NCI-H2029 (cell line): ENCODE data around the gene GPANK1.

Source experiments
- DNase-seq: peaks from one replicate; lab custom pipeline; 2025; lab: John Stamatoyannopoulos, UW

Gene GPANK1

GRCh38 chr6:31639449-31639861 lies 25.3 kb downstream of the GPANK1 start:
- DNase-seq, result no peak

DNA sequence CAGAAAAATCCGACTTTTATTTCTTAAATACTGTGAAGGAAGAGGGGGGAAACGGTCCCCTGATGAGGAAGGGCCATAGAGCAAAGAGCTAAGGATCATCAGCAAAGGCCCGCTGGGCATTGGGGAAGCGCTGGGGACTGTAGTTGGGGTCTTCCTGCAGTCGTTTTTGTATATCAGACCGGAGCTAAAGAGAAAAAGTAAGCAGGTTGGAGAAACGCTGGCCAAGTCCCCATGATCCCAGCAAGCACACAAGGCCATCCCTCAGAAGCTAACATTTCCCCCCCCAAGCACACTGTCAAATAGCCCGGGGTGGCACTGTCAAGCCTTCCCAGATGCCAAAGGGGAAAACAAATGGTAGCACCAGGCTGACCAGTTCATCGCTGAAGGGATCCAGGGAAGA lies 25.8 kb downstream of the GPANK1 start:
- DNase-seq, result no peak

GRCh38 chr6:31636698-31637596 lies 27.9 kb downstream of the GPANK1 start:
- DNase-seq, result no peak

DNA sequence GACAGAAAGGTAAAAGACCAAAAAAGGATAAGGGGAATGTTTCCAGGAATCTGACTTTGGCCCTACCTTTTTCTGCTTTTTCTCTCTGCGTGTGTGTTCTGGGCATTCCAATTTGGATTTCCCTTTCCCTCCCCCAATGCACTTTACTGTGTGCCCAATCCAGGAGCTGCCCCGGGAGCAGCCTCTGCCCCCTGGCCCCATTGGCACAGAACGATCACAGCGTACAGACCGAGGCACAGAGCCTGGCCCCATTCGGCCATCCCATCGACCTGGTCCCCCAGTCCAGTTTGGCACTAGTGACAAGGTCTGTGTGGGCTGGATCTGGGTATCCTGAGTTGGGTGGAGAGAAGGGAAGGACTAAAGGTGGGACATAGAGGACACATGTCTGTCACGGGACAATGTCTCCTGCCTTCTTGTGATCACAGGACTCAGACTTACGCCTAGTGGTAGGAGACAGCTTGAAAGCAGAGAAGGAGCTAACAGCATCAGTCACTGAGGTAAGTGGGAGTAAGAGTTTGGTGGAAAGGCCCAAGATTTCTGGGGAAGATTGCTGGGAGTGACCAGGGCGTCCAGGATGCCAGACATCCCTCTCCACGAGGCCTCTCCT lies 29.7 kb downstream of the GPANK1 start:
- no peak for DNase-seq

DNA sequence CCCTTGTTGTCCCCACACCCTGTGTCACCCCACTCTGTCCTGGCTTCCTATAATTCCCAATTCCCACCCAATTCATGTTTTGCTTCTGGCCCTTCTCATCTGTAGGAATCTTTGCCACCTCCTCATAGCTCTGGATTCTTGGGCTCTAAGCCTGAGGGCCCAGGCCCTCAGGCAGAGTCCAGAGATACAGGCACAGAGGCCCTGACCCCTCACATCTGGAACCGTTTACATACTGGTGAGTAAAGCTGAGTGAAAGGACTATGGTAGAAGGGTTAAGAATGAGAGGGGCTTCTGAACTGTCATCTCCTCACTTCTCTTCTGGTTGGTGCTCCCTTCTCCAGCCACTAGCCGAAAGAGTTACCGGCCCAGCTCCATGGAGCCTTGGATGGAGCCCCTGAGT lies 30.7 kb downstream of the GPANK1 start:
- DNase-seq, result no peak

DNA sequence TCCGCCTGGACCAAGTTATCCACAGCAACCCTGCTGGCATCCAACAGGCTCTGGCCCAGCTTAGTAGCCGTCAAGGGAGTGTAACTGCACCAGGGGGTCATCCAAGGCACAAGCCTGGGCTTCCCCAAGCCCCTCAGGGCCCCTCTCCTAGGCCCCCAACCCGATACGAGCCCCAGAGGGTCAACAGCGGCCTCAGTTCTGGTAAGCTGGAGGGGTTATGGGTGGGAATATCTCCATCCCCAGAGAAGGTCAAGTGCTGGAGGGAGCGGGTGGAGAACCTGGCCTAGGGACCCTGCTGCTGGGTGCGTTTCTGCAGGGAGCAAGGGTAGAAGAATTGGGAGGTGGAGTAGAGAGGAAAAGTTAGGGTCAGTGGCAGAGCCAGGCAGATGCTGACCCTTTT lies 31.4 kb downstream of the GPANK1 start:
- DNase-seq, result no peak

- DNase-seq, result no peak
Observed at GRCh38 chr6:31632279-31632946, 32.4 kb downstream of the GPANK1 start.

DNA sequence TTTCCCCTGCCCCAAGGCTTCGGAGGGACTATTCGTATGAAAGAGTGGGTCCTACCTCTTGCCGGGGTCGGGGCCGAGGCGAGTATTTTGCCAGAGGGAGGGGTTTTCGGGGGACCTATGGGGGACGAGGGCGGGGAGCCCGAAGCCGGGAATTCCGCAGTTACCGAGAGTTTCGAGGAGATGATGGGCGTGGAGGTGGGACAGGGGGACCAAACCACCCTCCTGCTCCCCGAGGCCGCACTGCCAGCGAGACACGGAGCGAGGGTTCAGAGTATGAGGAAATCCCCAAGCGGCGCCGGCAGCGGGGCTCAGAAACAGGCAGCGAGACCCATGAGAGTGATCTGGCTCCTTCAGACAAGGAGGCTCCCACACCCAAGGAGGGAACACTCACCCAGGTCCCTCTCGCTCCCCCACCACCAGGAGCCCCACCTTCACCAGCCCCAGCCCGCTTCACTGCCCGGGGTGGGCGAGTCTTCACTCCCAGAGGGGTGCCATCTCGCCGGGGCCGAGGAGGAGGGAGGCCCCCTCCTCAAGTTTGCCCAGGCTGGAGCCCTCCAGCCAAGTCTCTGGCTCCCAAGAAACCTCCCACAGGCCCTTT lies 33.0 kb downstream of the GPANK1 start:
- DNase-seq, result no peak

GRCh38 chr6:31631209-31631608 lies 33.6 kb downstream of the GPANK1 start:
- DNase-seq, result no peak

GRCh38 chr6:31630177-31630934 lies 34.4 kb downstream of the GPANK1 start:
- DNase-seq, result no peak

- DNase-seq, result no peak
Observed at GRCh38 chr6:31629014-31629413, 35.8 kb downstream of the GPANK1 start.

DNA sequence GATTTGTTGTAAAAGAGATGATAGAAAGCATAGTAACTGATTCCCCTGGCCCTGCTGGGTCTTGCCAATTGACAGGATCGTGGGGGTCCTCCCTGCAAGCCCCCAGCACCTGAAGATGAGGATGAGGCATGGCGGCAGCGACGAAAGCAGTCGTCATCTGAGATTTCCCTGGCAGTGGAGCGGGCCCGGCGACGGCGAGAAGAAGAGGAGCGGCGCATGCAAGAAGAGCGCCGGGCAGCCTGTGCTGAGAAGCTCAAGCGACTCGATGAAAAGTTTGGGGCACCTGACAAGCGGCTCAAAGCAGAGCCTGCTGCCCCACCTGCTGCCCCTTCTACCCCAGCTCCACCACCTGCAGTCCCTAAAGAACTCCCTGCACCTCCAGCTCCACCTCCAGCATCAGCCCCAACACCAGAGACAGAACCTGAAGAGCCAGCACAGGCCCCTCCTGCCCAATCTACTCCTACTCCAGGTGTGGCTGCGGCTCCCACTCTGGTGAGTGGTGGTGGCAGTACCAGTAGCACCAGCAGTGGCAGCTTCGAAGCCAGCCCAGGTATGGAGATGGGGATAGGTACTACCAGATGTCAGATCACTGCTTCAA lies 37.0 kb downstream of the GPANK1 start:
- DNase-seq, result no peak

GRCh38 chr6:31626952-31627351 lies 37.8 kb downstream of the GPANK1 start:
- DNase-seq, result no peak

DNA sequence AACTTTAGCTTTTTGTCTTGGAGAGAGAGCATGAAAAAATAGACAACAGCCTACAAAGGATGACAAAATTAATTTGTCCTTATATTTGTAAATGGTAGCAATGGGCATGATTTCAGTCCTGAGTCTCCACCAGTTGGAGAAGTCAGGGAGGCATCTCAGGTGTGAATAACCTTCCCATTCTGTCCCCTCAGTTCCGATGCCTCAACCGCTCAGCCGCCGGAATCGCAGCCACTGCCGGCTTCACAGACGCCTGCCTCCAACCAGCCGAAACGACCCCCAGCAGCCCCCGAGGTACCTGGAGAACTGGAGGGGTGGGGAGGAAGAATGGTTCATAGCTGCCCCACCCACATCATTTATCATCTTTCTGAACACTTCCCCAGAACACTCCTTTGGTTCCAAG lies 40.7 kb downstream of the GPANK1 start:
- no peak for DNase-seq

GRCh38 chr6:31622684-31623091 lies 42.1 kb downstream of the GPANK1 start:
- DNase-seq, result no peak

- DNase-seq, result no peak
Observed at GRCh38 chr6:31621991-31622390, 42.8 kb downstream of the GPANK1 start.

GRCh38 chr6:31621320-31621939 lies 43.4 kb downstream of the GPANK1 start:
- no peak for DNase-seq

DNA sequence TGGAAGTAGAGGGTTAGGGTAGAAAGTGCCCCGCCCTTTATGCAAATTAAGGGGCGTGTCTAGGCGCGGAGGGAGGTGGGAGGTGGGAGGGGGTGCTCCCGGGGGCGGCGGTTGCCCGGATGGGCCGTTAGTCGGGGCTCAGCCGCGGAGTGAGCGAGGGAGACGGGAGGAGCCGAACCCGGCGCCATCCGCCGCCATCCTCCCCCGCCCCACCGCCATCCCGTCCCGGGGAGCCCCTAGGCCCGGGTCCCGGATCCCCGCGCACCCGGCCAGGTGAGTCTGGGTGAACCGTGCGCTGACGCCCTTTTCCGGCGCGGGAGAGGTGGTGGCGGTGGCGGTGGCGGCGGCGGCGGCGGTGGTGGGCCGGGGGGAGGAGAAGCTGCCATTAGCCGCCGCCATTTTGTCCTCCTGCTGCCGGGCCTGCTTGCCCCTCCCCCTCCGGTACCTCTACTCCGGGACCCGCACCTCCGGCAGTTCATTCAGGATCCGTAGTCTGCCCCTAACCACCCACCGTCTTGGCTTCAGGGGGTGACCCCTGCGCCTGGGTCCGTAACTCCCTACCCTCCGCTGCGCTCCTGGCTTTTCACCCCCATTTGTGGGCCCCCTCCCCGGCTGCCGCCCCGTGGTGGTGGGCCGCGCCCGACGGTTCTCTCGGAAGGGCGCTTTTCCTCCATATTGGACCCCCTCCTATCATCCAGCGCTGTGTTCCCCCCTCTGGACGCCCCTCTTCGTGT lies 44.0 kb downstream of the GPANK1 start, which contains the start of gene PRRC2A:
Gene PRRC2A, plus strand, starts transcription at position 130 of the 734 bp plus-strand sequence. CDS start 2,075 bp downstream, outside the sequence.
- DNase-seq, result peak; percentile 84

- DNase-seq, result peak; percentile 99
Observed at GRCh38 chr6:31619805-31620585, 44.8 kb downstream of the GPANK1 start.
